Uterus (tissue), 2 donors: ENCODE results near the gene CYSRT1.

Experiments used
- CTCF ChIP-seq, 4 experiments: fragments of 200-600 bp in 2 of 4; fragments of 450-650 bp in 2 of 4; sonication (generic) in 2 of 4; IDR thresholded peaks; one replicate each; pipeline ENCODE4 v1.5.1; 2016 to 2019; ENCODE audit warnings: antibody characterized with exemption in 4 of 4, mild to moderate bottlenecking in 2 of 4, moderate library complexity in 1 of 4
- POLR2A ChIP-seq, 2 donors: fragments of 450-650 bp; IDR thresholded peaks; one replicate each; pipeline ENCODE4 v1.6.1; 2016; ENCODE audit warnings: antibody characterized with exemption in 2 of 2, mild to moderate bottlenecking in 1 of 2, moderate library complexity in 1 of 2

DNA sequence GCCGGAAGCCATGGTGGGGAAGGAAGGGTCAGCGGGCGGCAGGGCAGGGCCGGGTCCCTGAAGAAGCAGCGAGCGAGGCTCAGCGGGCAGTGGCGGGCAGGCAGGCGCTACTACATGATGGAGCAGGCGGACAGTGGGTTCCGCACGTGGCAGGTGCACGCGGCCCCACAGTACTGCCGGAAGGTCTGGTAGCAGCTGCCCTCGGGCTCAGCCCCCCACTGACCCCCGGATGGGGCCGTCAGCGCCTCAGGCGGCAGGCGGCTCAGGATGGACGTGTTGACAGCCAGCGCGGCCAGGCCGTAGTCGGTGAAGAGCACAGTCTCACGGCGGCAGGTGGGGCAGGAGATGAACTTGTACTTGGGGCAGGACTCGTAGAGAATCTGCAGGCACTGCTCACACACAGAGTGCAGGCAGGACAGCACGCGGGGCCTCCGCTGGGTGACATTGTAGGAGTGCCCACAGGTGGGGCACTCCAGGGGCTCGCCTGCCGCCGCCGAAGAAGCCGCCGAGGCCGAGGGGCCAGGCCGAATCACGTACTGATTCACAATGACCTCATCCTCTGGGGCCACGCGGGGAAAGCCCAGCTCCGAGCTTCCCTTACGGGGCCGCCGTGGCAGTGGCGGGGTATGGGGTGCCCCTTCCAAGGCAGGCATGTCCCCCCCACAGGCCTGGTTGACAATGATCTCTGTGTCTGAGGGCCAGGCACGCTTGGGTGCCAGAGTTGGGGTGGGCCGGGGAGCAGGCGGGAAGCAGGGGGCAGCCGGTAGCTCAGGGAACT lies 4.5 kb upstream of the CYSRT1 start:
- no peak for TF ChIP-seq POLR2A (IDR thresholded peaks at IDR 0.05)
- TF ChIP-seq CTCF (IDR thresholded peaks at IDR 0.05): no peak
